KBM-7 (cell line): ENCODE data around the gene C10orf62.

Experiments
- DNase-seq: peaks from one replicate; pipeline ENCODE4 v3.0.0-alpha.2; 2015
- in situ Hi-C: fragments of 300-500 bp; cut with MboI; formaldehyde crosslinking; loops from 2 replicates; pipeline ENCODE4 v1.14.3; 2020; ENCODE audit warnings: low sequenced_read_pairs, low pct_unique_long_range_greater_than_20kb, mixed read lengths

Gene C10orf62

GRCh38 chr10:97582169-97582568 is 7.4 kb upstream of the C10orf62 start:
- no peak for DNase-seq
- in situ Hi-C loops: no loop called here

DNA sequence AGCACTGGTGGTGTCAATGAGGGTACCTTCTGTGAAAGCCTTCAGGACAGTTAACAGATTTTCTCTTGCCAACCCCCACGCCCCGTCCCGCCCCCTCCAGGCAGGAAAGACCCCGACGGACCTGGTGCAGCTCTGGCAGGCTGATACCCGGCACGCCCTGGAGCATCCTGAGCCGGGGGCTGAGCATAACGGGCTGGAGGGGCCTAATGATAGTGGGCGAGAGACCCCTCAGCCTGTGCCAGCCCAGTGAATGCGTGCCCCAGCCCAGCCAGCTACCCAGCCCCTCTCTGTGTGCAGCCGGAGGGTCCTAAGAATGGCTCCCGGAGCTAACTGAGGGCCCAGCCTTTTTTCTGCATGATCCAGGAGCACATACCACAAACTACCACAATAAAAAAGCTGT is 6.0 kb upstream of the C10orf62 start:
- no peak for DNase-seq
- in situ Hi-C loops: no loop called here

DNA sequence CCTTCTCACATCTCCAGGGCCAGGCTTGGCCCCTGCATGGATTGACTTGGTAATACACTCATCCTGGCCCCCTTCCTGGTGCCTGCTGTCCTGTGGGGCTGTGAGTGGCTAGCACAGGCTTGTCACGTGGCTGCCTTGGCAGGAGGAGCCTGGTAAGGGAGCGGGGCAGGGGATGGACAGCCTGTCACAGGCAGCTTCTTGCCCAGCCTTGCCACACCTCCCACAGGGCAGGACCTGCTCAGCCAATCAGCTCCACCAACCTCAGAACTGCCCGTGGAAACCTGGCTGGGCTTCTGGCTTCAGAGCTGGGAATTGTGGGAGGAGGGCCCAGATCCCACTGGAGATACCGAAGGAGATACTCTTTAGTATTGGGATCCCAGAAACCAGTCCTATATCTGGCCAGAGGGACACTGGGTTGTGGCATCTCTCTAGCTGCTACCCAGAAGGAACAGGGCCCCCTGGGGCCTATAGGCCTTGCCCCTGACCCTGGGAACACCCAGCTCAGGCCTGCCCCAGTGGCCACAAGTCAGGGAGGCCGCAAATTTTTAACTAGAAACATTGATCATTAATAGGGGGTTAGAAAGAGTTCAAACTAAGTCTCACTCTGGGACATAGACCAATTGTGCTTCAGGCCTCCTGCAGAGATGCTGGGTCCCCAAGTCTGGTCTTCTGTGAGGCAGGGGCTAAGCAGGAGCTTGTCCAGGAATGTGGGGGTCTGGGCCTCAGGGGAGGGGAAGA is 5.3 kb upstream of the C10orf62 start, which contains the start of gene HOGA1:
Gene HOGA1 (plus strand): TSS at position 330 of the 738 bp plus-strand sequence. CDS start 315 bp downstream, at position 645.
- in situ Hi-C loops: no loop called here
- DNase-seq: no peak

- DNase-seq: no peak
- in situ Hi-C loops: no loop called here
Observed at GRCh38 chr10:97584798-97585438, 4.6 kb upstream of the C10orf62 start.

DNA sequence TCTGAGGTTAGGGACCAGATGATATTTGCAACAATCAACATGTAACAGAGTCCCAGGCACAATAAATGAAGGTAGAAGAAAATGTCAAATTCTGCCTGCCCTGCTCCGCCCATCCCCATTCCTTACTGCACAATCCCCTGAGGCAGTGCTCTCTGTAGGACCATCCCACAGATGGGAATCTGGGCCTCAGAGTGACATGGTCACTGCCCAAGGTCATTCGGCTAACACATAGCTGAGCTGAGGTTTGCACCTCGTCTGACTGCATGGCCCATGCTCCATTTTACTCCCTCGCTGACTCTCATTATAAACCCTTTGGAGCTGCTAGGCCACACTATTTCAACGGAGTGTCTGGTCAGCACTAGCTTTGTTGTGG is 4.1 kb upstream of the C10orf62 start:
- in situ Hi-C loops: no loop called here
- no peak for DNase-seq

DNA sequence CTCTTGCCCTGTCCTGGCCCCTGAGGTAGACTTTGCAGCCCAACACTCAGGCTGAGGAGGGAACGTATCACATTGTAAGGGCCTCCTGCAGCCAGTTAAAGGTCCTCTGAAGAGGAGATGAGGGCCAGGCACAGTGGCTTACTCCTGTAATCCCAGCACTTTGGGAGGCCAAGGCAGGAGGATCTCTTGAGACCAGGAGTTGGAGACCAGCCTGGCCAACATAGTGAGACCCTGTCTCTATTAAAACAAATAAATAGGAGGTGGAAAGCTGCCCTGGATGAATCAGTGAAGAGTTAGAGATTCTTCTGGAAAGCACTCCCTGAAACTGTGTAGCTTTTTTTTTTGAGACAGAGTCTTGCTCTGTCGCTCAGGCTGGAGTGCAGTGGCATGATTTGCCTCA is 2.3 kb upstream of the C10orf62 start:
- DNase-seq: no peak
- in situ Hi-C loops: no loop called here

GRCh38 chr10:97590082-97590747 is 694 bp downstream of the C10orf62 start:
- DNase-seq: no peak
- in situ Hi-C loops: no loop called here

GRCh38 chr10:97590748-97591495 is 1.4 kb downstream of the C10orf62 start:
- in situ Hi-C loops: no loop called here
- no peak for DNase-seq

DNA sequence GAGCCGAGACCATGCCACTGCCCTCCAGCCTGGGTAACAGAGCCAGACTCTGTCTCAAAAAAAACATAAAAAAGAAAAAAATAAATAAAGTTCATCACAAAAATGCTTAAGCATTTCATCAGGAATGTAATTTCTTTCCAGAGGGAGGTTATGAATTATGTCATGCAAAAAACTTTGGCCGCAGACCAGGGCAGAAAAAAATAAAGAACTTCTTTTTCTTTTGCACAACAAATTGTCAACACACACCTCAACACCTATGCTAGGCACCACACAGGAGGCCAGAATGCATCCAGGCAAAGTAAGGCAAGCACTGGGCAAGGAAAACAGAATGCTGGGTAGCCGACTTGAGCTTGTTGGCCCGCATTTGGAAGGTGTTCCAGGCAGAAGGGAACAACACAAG is 3.9 kb downstream of the C10orf62 start:
- in situ Hi-C loops: no loop called here
- DNase-seq: no peak

DNA sequence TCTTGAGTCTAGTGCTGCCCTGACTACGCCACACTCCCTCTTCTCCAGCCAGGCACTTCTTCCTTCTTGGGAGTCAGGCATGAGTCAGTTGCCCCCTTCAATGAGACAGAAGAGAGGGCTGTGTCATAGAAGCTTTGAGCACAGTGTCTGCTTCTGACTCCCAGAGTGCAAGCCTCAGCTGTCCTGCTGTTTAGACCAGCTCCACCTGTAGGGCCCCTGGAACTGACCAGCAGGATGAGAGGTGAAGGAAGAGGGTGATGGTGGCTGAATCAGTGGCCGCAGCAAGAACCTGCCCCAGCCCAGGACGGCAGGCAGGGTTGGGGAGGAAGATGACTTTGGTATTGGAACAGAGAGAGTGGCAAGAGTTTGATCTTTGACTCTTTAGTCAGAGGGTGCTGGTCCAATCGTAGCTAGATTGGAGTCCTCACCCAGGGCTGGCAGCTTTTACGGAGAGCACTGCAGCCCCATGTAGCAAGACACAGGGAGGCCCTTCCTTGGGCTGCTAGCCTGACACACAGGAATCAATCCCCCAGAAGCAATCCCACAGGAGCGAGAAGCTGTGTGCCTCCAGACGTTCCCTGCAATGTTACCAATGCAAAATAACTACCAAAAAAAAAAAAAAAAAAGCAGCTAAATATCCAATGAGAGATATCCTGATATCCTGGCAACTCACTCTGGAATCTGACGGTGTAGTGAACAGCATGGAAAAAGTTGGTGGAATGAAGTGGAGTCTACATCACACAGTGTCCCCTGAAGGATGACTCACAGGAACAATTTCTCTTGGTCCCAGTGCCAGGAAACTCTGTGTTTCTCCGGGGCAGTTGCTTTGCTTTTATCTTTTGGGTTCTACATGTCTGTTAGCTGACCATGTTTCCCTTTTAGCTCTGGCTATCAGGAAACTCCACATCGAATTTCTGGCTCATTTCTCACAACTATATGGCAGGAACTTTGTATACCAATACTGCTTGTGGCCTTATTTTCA is 6.9 kb downstream of the C10orf62 start:
- no peak for DNase-seq
- in situ Hi-C loops: no loop called here

GRCh38 chr10:97597778-97598177 is 8.3 kb downstream of the C10orf62 start:
- no peak for DNase-seq
- in situ Hi-C loops: no loop called here

DNA sequence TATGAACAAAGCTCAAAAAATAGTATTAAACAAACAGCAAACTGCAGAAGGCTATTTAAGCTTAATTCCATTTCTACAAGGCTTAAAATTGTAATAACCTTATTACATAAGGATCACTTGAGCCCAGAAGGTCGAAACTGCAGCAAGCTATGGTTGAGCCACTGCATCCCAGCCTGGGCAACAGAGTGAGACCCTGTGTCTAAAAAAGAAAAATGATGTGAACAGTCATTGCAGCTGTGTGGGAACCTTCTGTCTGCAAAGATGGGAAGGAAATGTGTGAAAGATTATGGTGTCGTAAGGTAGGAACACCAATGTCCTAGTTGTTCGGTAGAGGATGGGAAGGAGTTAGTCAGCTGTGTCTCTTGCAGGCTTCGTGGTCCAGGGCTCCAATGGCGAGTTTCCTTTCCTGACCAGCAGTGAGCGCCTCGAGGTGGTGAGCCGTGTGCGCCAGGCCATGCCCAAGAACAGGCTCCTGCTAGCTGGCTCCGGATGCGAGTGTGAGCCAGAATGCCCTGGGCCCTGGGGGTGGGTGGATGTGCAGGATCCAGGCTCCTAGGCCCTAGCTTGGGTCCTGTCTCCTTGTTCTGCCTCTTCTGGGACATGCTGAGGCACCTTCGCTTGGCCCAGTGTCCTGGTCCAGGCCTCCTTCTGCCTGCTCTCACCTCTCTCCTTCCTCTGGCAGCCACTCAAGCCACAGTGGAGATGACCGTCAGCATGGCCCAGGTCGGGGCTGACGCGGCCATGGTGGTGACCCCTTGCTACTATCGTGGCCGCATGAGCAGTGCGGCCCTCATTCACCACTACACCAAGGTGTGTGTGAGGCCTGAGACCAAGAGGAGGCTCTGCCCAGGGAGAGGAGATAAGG is 9.1 kb downstream of the C10orf62 start:
- in situ Hi-C loops: no loop called here
- no peak for DNase-seq

- in situ Hi-C loops: no loop called here
- no peak for DNase-seq
Observed at GRCh38 chr10:97599272-97599619, 9.7 kb downstream of the C10orf62 start.

- no peak for DNase-seq
- in situ Hi-C loops: no loop called here
Observed at GRCh38 chr10:97600616-97601015, 11.1 kb downstream of the C10orf62 start.

DNA sequence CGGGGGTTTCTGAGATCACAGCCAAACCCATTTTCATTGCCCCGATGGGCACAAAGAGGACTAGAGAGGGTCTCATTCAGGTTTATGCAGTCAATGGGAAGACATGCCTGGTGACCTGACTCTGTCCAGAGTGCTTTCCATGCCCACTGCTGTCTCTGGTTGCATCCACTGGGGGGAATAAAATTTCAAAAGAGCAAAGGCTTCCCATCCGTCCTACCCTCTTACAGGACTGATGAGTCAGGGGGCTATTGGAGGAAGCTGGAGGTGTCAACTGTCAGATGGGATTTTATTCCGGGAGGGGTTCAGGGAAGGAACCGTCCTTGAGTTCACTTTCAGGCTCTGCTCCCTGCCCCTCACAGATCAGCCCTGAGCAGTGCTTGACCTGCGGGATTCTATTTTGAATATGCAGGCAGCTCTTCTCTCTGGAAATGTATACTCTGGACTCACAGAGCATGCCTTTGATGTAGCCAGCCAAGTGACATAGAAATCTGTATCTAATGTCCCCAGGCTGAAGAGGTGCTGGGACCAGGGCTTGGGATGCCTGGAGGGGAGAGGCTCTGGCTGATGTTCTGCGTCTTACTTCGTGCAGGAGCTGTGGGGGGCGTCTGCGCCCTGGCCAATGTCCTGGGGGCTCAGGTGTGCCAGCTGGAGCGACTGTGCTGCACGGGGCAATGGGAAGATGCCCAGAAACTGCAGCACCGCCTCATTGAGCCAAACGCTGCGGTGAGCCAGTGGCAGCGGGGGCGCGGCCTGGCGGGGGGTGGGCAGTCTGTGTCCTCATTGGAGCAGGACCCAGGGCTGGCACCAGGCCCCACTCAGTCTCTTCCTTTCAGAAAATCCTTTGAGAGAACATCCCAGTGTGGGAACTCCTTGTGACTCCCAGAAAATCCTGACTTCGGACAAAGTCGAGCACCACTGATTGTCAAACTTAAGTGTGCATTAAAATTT is 12.0 kb downstream of the C10orf62 start:
- in situ Hi-C loops: no loop called here
- no peak for DNase-seq

GRCh38 chr10:97607095-97607636 is 17.6 kb downstream of the C10orf62 start:
- in situ Hi-C loops: no loop called here

More at GRCh38 chr10:97607095-97607636, 17.6 kb downstream of the C10orf62 start:
- DNase-seq: no peak
